ENCODE measurements around the gene RAD51C. TPM values are rescaled to one million over a fixed set of nuclear protein-coding genes. Genes with fewer than 3 reads are reported as not detected.

The RAD51C gene
- total and polyA plus RNA-seq, 9 of the 15 experiments (the other 6 are each of a cell fraction or from before 2014, with no cell fraction given): 93.9 to 341 (median 135) TPM

GRCh38 chr17:58664302-58664701 is 28.1 kb upstream of the RAD51C start:
- no TSS peak for BruUV-seq (replicated peaks)
- no peaks in the 10 kb centered on the region for H3K9me3 ChIP-seq (replicated peaks; ENCODE audit: control insufficient read depth, insufficient read depth, low read depth, low read length)
- intact Hi-C loops (cut with micrococcal nuclease): no loop called here
- no peaks in the 10 kb centered on the region for H3K27me3 ChIP-seq (ENCODE audit: control insufficient read depth in 2 of 2, insufficient read depth in 2 of 2, low read length in 2 of 2)
- H3K4me2 ChIP-seq (ENCODE audit: insufficient read depth, low read length): no peak overlapping the region
- TF ChIP-seq ZNF511 (CRISPR knock-in tag; IDR thresholded peaks at IDR 0.05) (no peak), ZBTB11 (CRISPR knock-in tag; IDR thresholded peaks at IDR 0.05) (peak in 1 of 3 experiments; percentile 82; a peak in 2 of 6 replicates)
- DNase-seq (ENCODE audit: extremely low read depth in 1 of 4, low spot score in 3 of 4) (no peak), FAIRE-seq (no peak), ATAC-seq (no peak)
- in situ Hi-C loops (cut with MboI): no loop called here
- no peak overlapping the region for H3K27ac ChIP-seq (ENCODE audit: extremely low read depth, low read depth, low read length)
- H3K36me3 ChIP-seq (ENCODE audit: control insufficient read depth, insufficient read depth, low read length): no peaks in the 10 kb centered on the region
- H2AFZ ChIP-seq (ENCODE audit: low read depth, low read length): no peak overlapping the region
- H3K4me3 ChIP-seq: no peak overlapping the region
- H4K20me1 ChIP-seq (replicated peaks; ENCODE audit: control insufficient read depth, insufficient read depth, low read length): no peaks in the 10 kb centered on the region
- 68% methylated on average over 2 of the region's 2 CpGs for WGBS (ENCODE audit: insufficient coverage, low coverage, missing lambda C conversion rate)
- POLR2A ChIA-PET: interaction anchor here (3.6 to 5.7 kb wide), 2 partner anchors 14 to 33 kb away, joined by 40 to 46 read pairs; no protein-coding TSS in a partner anchor
- H3K9ac ChIP-seq (ENCODE audit: insufficient read depth in 1 of 2, low read depth in 2 of 2, low read length in 2 of 2): no peak overlapping the region
- H3K9me1 ChIP-seq (ENCODE audit: control insufficient read depth, insufficient read depth, low read length): no peaks in the 10 kb centered on the region
- no peaks in the 10 kb centered on the region for H3K79me2 ChIP-seq (ENCODE audit: control insufficient read depth, insufficient read depth, low read length)
- peaks cover 14 to 21% of the 10 kb centered on the region in 2 experiments for H3K4me1 ChIP-seq (replicated peaks in 1 of 2; ENCODE audit: control insufficient read depth in 2 of 2, insufficient read depth in 2 of 2, low read length in 2 of 2)
- CTCF ChIA-PET (ENCODE audit: low intra/inter-chr PET ratio): no interaction called here

All from K562 (cell line).